CD4-positive, alpha-beta memory T cell (primary cell): ENCODE data around the gene MUC3A. TPM values are rescaled to one million over a fixed set of nuclear protein-coding genes. Genes with fewer than 3 reads are reported as not detected.

Experiments
- CTCF ChIA-PET: fragments of 350-600 bp; sonication (Branson Sonifier 250); formaldehyde crosslinking; loops from one replicate; lab custom pipeline; 2021; ENCODE audit warnings: inconsistent platforms; ENCODE audit not compliant: partially characterized antibody; lab: Charles Lee
- POLR2A ChIA-PET: fragments of 350-600 bp; sonication (Branson Sonifier 250); formaldehyde crosslinking; loops from one replicate; lab custom pipeline; 2021; ENCODE audit not compliant: partially characterized antibody; lab: Charles Lee
- DNase-seq, 5 donors: peaks; one replicate each; pipeline versions ENCODE4 v3.0.0 to v3.0.0-alpha.2; 2020 to 2022; ENCODE audit warnings: mixed read lengths in 1 of 5
- H3K27ac ChIP-seq: one replicate; pipeline ENCODE4 v1.7.0; 2013; ENCODE audit warnings: low read depth, low read length
- H3K27me3 ChIP-seq: 2 replicates; pipeline ENCODE4 v1.7.0; 2013; ENCODE audit warnings: mild to moderate bottlenecking, low read length, moderate library complexity; ENCODE audit not compliant: insufficient read depth
- H3K36me3 ChIP-seq: 2 replicates; pipeline ENCODE4 v1.7.0; 2013; ENCODE audit warnings: mild to moderate bottlenecking, low read length, moderate library complexity; ENCODE audit not compliant: insufficient read depth
- H3K4me1 ChIP-seq: 2 replicates; pipeline ENCODE4 v1.7.0; 2013; ENCODE audit warnings: mild to moderate bottlenecking, low read length, moderate library complexity; ENCODE audit not compliant: insufficient read depth
- H3K4me3 ChIP-seq, 2 donors: one replicate each; pipeline ENCODE4 v1.7.0; 2013; ENCODE audit warnings: low read length in 2 of 2, mild to moderate bottlenecking in 1 of 2
- H3K9me3 ChIP-seq, 2 donors: one replicate each; pipeline ENCODE4 v1.7.0; 2013; ENCODE audit warnings: low read length in 2 of 2, control low read depth in 1 of 2; ENCODE audit not compliant: control insufficient read depth in 1 of 2
- H3K27ac Mint-ChIP-seq, 7 donors: one replicate each; pipeline ENCODE4 v1.8.0; 2020 to 2021; ENCODE audit warnings: mixed read lengths in 7 of 7, mild to moderate bottlenecking in 6 of 7, inconsistent platforms in 3 of 7, moderate library complexity in 3 of 7
- H3K27me3 Mint-ChIP-seq, 2 donors: one replicate each; pipeline ENCODE4 v1.8.0; 2020 to 2021; ENCODE audit warnings: mixed read lengths in 2 of 2
- H3K36me3 Mint-ChIP-seq, 2 donors: one replicate each; pipeline ENCODE4 v1.8.0; 2020 to 2021; ENCODE audit warnings: mixed read lengths in 2 of 2, inconsistent platforms in 1 of 2, mild to moderate bottlenecking in 1 of 2
- H3K4me1 Mint-ChIP-seq, 4 donors: one replicate each; pipeline ENCODE4 v1.8.0; 2020 to 2021; ENCODE audit warnings: mixed read lengths in 4 of 4, mild to moderate bottlenecking in 1 of 4
- H3K4me3 Mint-ChIP-seq, 8 donors: one replicate each; pipeline ENCODE4 v1.8.0; 2020 to 2021; ENCODE audit warnings: mixed read lengths in 8 of 8, mild to moderate bottlenecking in 7 of 8, moderate library complexity in 6 of 8, inconsistent platforms in 3 of 8
- H3K9me3 Mint-ChIP-seq, 8 donors: one replicate each; pipeline ENCODE4 v1.8.0; 2020 to 2021; ENCODE audit warnings: mixed read lengths in 8 of 8, mild to moderate bottlenecking in 5 of 8, inconsistent platforms in 3 of 8, moderate library complexity in 1 of 8
- intact Hi-C: fragments of 100-400 bp; cut with micrococcal nuclease; formaldehyde crosslinking; loops from one replicate; pipeline ENCODE4 v1.15.1; 2023
- polyA plus RNA-seq, 2 donors: library from polyadenylated mRNA; unstranded; fragments of 300-500 nt; fragmentation: Illumina TruSeq; gene quantifications; one replicate each; pipeline ENCODE4 v1.2.3, GENCODE V29; 2021
- total RNA-seq, 2 experiments: library from RNA; stranded (reverse); gene quantifications; one replicate each; pipeline ENCODE4 v1.2.3, GENCODE V29; 2021

MUC3A gene
- total and polyA plus RNA-seq, 4 experiments from 2014 or later = not detected

GRCh38 chr7:100965723-100966541 is 16.6 kb downstream of the MUC3A start:
- peaks cover 21% of the 10 kb centered on the region for H3K4me1 ChIP-seq
- no peak overlapping the region for H3K27ac ChIP-seq
- peak overlapping the region in 1 of 7 donors; percentile 39 for H3K27ac Mint-ChIP-seq
- H3K4me3 Mint-ChIP-seq = peak overlapping the region; percentile 80 to 89 (median 84)
- H3K36me3 Mint-ChIP-seq = no peaks in the 10 kb centered on the region
- H3K9me3 ChIP-seq = no peaks in the 10 kb centered on the region
- peak overlapping the region; percentile 36 to 47 for H3K4me3 ChIP-seq
- peaks cover 12 to 36% (median 19%) of the 10 kb centered on the region in 4 donors for H3K4me1 Mint-ChIP-seq
- H3K27me3 ChIP-seq = peaks cover 38% of the 10 kb centered on the region
- intact Hi-C loops = loop anchor here (1.0 to 5.0 kb wide), 2 partner anchors 93 to 111 kb away; no protein-coding TSS in a partner anchor
- peaks cover 39 to 53% of the 10 kb centered on the region in 2 donors for H3K27me3 Mint-ChIP-seq
- no peaks in the 10 kb centered on the region for H3K36me3 ChIP-seq
- H3K9me3 Mint-ChIP-seq = no peaks in the 10 kb centered on the region
- CTCF ChIA-PET = interaction anchor here (1.3 kb wide), 1 partner anchor 9 kb away, joined by 4 read pairs; no protein-coding TSS in a partner anchor
- POLR2A ChIA-PET = no interaction called here
- DNase-seq = peak; percentile 53 to 77 (median 64)

DNA sequence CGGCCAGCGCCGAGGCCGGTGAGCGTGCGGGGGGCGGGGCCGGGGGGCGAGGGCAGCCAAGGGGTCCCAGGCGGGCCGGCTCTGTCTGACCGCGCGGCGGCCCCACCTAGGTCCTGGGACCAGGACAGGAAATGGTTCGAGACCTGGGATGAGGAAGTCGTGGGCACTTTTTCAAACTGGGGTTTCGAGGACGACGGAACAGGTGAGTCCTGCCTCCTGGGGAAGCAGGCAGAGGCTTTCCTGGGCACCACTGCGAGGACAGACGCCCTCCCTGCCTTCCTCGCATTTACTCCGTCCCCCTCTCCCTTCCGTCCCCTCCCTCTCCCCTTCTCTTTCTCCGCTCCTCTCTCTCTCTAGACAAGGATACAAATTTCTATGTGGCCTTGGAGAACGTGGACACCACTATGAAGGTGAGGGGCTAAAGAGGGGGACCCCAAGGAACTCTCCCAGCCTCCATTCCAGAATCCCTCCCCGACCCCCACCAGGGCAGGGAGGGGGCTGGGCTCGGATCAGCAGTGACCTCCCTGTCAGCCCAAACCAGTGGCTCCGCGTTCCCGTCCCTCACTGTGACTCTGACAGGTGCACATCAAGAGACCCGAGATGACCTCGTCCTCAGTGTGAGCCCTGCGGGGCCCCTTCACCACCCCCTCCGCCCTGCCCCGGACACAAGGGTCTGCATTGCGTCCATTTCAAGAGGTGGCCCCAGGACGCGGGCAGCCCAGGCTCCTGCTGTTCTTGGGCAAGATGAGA is 17.4 kb downstream of the MUC3A start:
- H3K4me1 Mint-ChIP-seq = peaks cover 12 to 36% (median 19%) of the 10 kb centered on the region in 4 donors
- H3K36me3 Mint-ChIP-seq = no peaks in the 10 kb centered on the region
- H3K27ac Mint-ChIP-seq = no peak overlapping the region
- H3K36me3 ChIP-seq = no peaks in the 10 kb centered on the region
- no peak for DNase-seq
- peak overlapping the region; percentile 28 to 79 (median 56) for H3K4me3 Mint-ChIP-seq
- peaks cover 38% of the 10 kb centered on the region for H3K27me3 ChIP-seq
- H3K4me3 ChIP-seq = peak overlapping the region; percentile 8 to 47
- no peak overlapping the region for H3K27ac ChIP-seq
- peaks cover 39 to 56% of the 10 kb centered on the region in 2 donors for H3K27me3 Mint-ChIP-seq
- intact Hi-C loops = loop anchor here (1.0 to 5.0 kb wide), 2 partner anchors 93 to 111 kb away; no protein-coding TSS in a partner anchor
- H3K9me3 ChIP-seq = no peaks in the 10 kb centered on the region
- ChIA-PET CTCF (interaction anchor here (1.7 kb wide), 1 partner anchor 9 kb away, joined by 5 read pairs; no protein-coding TSS in a partner anchor), POLR2A (no interaction called here)
- H3K4me1 ChIP-seq = peaks cover 21% of the 10 kb centered on the region
- no peaks in the 10 kb centered on the region for H3K9me3 Mint-ChIP-seq

DNA sequence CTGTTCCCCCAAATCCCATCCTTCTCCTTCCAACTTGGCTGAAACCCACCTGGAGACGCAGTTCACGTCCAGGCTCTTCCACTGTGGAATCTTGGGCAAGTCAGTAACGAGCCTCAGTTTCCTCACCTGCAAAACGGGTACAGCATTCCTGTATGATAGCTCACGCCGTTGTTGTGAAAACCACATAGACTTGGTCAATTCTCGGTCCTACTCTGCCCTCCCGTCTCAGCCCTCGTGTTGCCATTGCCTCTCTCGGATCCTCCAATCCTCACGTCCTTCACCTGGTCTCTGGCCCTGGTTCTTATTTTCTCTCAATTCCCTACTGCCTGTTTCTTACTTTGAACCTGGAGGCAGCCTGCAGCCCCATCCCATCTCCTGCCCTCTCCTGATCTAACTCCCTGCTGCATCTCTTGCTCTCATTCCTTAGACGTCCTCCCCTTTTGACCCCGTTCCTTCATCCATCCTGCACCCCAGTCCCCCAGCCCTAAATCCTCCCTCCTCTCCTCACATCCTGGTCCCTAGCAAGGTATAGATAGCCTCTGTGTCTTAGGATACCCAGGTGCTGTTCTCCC is 18.0 kb downstream of the MUC3A start:
- ChIA-PET POLR2A (no interaction called here), CTCF (interaction anchor here (1.7 kb wide), 1 partner anchor 9 kb away, joined by 5 read pairs; no protein-coding TSS in a partner anchor)
- no peak overlapping the region for H3K4me3 ChIP-seq
- peaks cover 21% of the 10 kb centered on the region for H3K4me1 ChIP-seq
- intact Hi-C loops = loop anchor here (5.0 kb wide), 1 partner anchor 110 kb away; no protein-coding TSS in a partner anchor
- peaks cover 38% of the 10 kb centered on the region for H3K27me3 ChIP-seq
- Mint-ChIP-seq H3K4me3 (peak overlapping the region; percentile 17 to 79 (median 56)), H3K36me3 (no peaks in the 10 kb centered on the region), H3K9me3 (peaks cover 0 to 3% (median 0%) of the 10 kb centered on the region in 8 donors), H3K27ac (no peak overlapping the region), H3K4me1 (peaks cover 12 to 36% (median 19%) of the 10 kb centered on the region in 4 donors), H3K27me3 (peaks cover 39 to 59% of the 10 kb centered on the region in 2 donors)
- no peak for DNase-seq
- H3K9me3 ChIP-seq = no peaks in the 10 kb centered on the region
- no peaks in the 10 kb centered on the region for H3K36me3 ChIP-seq
- H3K27ac ChIP-seq = no peak overlapping the region

GRCh38 chr7:100968031-100968430 is 18.7 kb downstream of the MUC3A start:
- H3K4me1 Mint-ChIP-seq = peaks cover 12 to 36% (median 19%) of the 10 kb centered on the region in 4 donors
- H3K4me1 ChIP-seq = peaks cover 21% of the 10 kb centered on the region
- H3K4me3 Mint-ChIP-seq = peak overlapping the region in 1 of 8 donors; percentile 56
- ChIA-PET CTCF (interaction anchor here (1.7 kb wide), 1 partner anchor 10 kb away, joined by 5 read pairs; no protein-coding TSS in a partner anchor), POLR2A (no interaction called here)
- peaks cover 34 to 56% of the 10 kb centered on the region in 2 donors for H3K27me3 Mint-ChIP-seq
- H3K36me3 Mint-ChIP-seq = no peaks in the 10 kb centered on the region
- no peak overlapping the region for H3K4me3 ChIP-seq
- H3K36me3 ChIP-seq = no peaks in the 10 kb centered on the region
- no peak for DNase-seq
- intact Hi-C loops = loop anchor here (5.0 kb wide), 1 partner anchor 109 kb away; no protein-coding TSS in a partner anchor
- H3K27ac ChIP-seq = no peak overlapping the region
- H3K27me3 ChIP-seq = peaks cover 38% of the 10 kb centered on the region
- peaks cover 0 to 6% (median 0%) of the 10 kb centered on the region in 8 donors for H3K9me3 Mint-ChIP-seq
- no peak overlapping the region for H3K27ac Mint-ChIP-seq
- no peaks in the 10 kb centered on the region for H3K9me3 ChIP-seq

DNA sequence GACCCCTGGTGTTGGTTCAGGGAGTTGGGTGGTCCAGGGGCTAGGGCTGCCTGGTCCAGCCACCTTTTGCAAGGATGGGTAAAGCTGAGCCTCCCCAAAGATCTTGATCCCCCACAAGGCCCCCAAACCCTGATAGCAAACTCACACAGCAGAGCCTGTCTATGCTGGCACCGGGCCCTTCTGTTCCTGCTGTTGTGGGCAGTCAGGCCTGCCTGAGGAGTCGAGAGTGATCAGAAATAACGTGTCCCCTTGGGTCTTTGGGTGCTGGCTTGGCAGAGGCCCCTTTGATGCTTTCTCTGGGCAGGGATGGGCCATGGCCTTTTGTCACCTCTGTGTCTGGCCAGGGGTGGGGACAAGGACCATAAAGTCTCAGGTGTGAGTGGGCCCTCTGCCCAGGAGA is 19.3 kb downstream of the MUC3A start:
- H3K27me3 ChIP-seq = peaks cover 38% of the 10 kb centered on the region
- intact Hi-C loops = loop anchor here (5.0 kb wide), 1 partner anchor 109 kb away; no protein-coding TSS in a partner anchor
- CTCF ChIA-PET = interaction anchor here (1.7 kb wide), 1 partner anchor 11 kb away, joined by 5 read pairs; no protein-coding TSS in a partner anchor

DNA sequence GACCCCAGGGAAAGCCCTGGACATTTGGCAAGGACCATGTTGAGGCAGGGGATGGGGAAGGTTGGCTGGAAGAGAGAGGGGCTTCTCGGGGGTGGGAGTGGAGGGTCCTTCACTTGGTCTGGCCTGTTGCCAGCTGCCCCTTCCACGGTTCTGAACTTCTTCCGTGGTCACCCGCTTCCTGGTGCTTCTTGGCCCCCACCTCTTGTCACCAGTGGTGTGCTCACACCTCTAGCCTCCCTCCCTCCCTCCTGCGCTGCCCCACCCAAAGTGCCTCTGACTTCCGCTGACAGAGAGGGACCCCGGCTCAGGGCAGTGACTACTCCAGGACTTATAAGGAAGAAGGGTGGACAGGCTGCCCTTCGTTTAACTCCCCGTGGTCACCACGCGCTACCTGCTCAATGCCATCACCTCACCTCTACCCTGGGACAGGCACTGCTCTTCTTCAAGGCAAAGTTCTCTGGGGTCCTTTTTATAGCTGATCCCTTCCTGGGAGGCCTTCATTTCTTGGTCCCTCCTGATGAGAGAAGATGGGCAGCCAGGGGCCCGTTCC is 19.8 kb downstream of the MUC3A start, which contains the start of gene MUC12:
Gene MUC12, plus strand, starts transcription at position 500 of the 550 bp plus-strand sequence. CDS start 58 bp downstream, outside the sequence.
- Mint-ChIP-seq H3K4me3 (peak within 1 kb of the TSS in 1 of 8 donors; percentile 39), H3K9me3 (peaks cover 0 to 10% (median 3%) of the 10 kb centered on the region in 8 donors), H3K27ac (peak within 1 kb of the TSS in 1 of 7 donors; percentile 43), H3K36me3 (no peaks in the 10 kb centered on the region), H3K4me1 (peaks cover 12 to 36% (median 19%) of the 10 kb centered on the region in 4 donors), H3K27me3 (peaks cover 27 to 48% of the 10 kb centered on the region in 2 donors)
- POLR2A ChIA-PET = no interaction called here
- DNase-seq = no peak
- no peaks in the 10 kb centered on the region for H3K36me3 ChIP-seq
- no peaks in the 10 kb centered on the region for H3K9me3 ChIP-seq
- no peak within 1 kb of the TSS for H3K4me3 ChIP-seq
- intact Hi-C loops = loop anchor here (5.0 kb wide), 1 partner anchor 108 kb away; no protein-coding TSS in a partner anchor
- peaks cover 38% of the 10 kb centered on the region for H3K27me3 ChIP-seq
- CTCF ChIA-PET = no interaction called here
- H3K27ac ChIP-seq = no peak within 1 kb of the TSS
- H3K4me1 ChIP-seq = peaks cover 21% of the 10 kb centered on the region

More for the DNA sequence above, 19.3 kb downstream of the MUC3A start:
- Mint-ChIP-seq H3K4me1 (peaks cover 12 to 36% (median 19%) of the 10 kb centered on the region in 4 donors), H3K27ac (no peak overlapping the region), H3K4me3 (peak overlapping the region in 1 of 8 donors; percentile 39), H3K9me3 (peaks cover 0 to 8% (median 0%) of the 10 kb centered on the region in 8 donors), H3K36me3 (no peaks in the 10 kb centered on the region), H3K27me3 (peaks cover 31 to 52% of the 10 kb centered on the region in 2 donors)
- Histone ChIP-seq H3K9me3 (no peaks in the 10 kb centered on the region), H3K4me1 (peaks cover 21% of the 10 kb centered on the region), H3K36me3 (no peaks in the 10 kb centered on the region), H3K27ac (no peak overlapping the region), H3K4me3 (no peak overlapping the region)
- no peak for DNase-seq
- POLR2A ChIA-PET = no interaction called here
